PFSK-1 (cell line): ENCODE measurements around the gene SMARCD3.

Source experiments
- FOXP2 ChIP-seq: optimal IDR thresholded peaks from 2 replicates; pipeline ENCODE3; 2011; ENCODE audit warnings: borderline replicate concordance, control low read depth, inconsistent platforms; ENCODE audit not compliant: insufficient read depth; ENCODE audit errors: extremely low read length, extremely low read depth
- POLR2AphosphoS5 ChIP-seq: IDR thresholded peaks from 2 replicates; pipeline ENCODE4 v1.6.1; 2012; ENCODE audit warnings: low read depth, mild to moderate bottlenecking, control low read depth, low read length, moderate library complexity
- SIN3A ChIP-seq: IDR thresholded peaks from 2 replicates; pipeline ENCODE4 v1.6.1; 2012; ENCODE audit warnings: mild to moderate bottlenecking, low read length, moderate library complexity, borderline replicate concordance; ENCODE audit not compliant: insufficient read depth
- TAF1 ChIP-seq: IDR thresholded peaks from 2 replicates; pipeline ENCODE4 v1.6.1; 2012; ENCODE audit warnings: low read length, control low read depth, borderline replicate concordance; ENCODE audit not compliant: insufficient read depth
- TF ChIP-seq, protein P1 (sequence below), 2 experiments: IDR thresholded peaks; 2 replicates each; pipeline versions ENCODE4 v1.6.1 to v1.8.0; 2011 to 2012; ENCODE audit warnings: low read depth in 2 of 2, low read length in 2 of 2, control low read depth in 1 of 2, inconsistent platforms in 1 of 2, mild to moderate bottlenecking in 1 of 2, moderate library complexity in 1 of 2; ENCODE audit not compliant: insufficient read depth in 1 of 2

SMARCD3 gene

DNA sequence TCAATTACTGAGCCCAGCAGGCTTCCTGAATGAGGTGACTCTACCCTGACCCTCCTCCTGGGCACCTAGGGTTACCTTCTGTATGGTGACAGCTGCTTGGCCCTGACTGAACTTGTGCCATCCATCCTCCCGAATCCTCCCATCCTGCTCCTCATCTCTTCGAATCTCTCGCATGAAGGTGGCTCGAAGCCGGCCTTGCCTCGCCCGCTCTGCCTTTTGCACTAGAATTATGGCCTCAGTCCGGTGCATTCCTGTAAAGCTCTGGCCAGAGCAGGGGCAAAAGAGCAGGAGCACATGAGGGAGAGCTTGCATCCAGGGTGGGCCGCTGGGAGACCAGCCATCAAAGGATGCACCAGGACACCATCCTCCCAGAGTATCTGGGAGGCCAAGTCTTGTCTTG is 45.7 kb downstream of the SMARCD3 start:
- TF ChIP-seq POLR2AphosphoS5 (no peak), FOXP2 (no peak), SIN3A (no peak), TAF1 (no peak)
- TF ChIP-seq, protein P1, sequence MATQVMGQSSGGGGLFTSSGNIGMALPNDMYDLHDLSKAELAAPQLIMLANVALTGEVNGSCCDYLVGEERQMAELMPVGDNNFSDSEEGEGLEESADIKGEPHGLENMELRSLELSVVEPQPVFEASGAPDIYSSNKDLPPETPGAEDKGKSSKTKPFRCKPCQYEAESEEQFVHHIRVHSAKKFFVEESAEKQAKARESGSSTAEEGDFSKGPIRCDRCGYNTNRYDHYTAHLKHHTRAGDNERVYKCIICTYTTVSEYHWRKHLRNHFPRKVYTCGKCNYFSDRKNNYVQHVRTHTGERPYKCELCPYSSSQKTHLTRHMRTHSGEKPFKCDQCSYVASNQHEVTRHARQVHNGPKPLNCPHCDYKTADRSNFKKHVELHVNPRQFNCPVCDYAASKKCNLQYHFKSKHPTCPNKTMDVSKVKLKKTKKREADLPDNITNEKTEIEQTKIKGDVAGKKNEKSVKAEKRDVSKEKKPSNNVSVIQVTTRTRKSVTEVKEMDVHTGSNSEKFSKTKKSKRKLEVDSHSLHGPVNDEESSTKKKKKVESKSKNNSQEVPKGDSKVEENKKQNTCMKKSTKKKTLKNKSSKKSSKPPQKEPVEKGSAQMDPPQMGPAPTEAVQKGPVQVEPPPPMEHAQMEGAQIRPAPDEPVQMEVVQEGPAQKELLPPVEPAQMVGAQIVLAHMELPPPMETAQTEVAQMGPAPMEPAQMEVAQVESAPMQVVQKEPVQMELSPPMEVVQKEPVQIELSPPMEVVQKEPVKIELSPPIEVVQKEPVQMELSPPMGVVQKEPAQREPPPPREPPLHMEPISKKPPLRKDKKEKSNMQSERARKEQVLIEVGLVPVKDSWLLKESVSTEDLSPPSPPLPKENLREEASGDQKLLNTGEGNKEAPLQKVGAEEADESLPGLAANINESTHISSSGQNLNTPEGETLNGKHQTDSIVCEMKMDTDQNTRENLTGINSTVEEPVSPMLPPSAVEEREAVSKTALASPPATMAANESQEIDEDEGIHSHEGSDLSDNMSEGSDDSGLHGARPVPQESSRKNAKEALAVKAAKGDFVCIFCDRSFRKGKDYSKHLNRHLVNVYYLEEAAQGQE (IDR thresholded peaks at IDR 0.05; ENCODE audit: insufficient read depth in 1 of 2, low read depth in 2 of 2, low read length in 2 of 2), result no peak

- TF ChIP-seq, protein P1 (IDR thresholded peaks at IDR 0.05; ENCODE audit: insufficient read depth in 1 of 2, low read depth in 2 of 2, low read length in 2 of 2), result no peak
- TF ChIP-seq FOXP2 (no peak), SIN3A (no peak), POLR2AphosphoS5 (no peak), TAF1 (no peak)
Observed at GRCh38 chr7:151201751-151202150, 46.7 kb downstream of the SMARCD3 start.

DNA sequence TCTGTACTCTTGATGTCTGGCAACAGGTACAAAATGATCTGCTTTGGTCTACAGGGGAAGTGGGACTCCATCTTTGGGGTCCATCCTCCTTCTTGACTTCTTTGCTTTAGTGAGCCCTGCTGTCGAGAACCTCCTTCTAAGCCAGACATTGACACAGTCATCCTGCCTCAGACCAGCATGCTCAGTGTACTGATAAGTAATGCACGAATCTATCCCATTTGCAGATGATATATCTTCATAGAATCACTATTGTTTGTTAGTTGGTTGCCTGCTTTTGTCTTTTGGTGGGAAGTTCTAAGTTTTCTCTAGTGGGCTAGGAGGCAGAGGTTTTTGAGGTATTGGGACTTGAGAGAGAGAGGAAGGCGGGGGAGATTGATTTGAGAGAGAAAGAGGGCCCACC is 47.1 kb downstream of the SMARCD3 start:
- TF ChIP-seq POLR2AphosphoS5 (no peak), FOXP2 (no peak), SIN3A (no peak), TAF1 (no peak)
- TF ChIP-seq, protein P1 (IDR thresholded peaks at IDR 0.05; ENCODE audit: insufficient read depth in 1 of 2, low read depth in 2 of 2, low read length in 2 of 2), result no peak

GRCh38 chr7:151198945-151199848 is 49.3 kb downstream of the SMARCD3 start:
- TF ChIP-seq SIN3A (no peak), FOXP2 (no peak), POLR2AphosphoS5 (no peak), TAF1 (no peak)
- TF ChIP-seq, protein P1 (IDR thresholded peaks at IDR 0.05; ENCODE audit: insufficient read depth in 1 of 2, low read depth in 2 of 2, low read length in 2 of 2), result no peak

GRCh38 chr7:151197932-151198331 is 50.6 kb downstream of the SMARCD3 start:
- TF ChIP-seq POLR2AphosphoS5, result no peak
